Astrocyte of the hippocampus (primary cell): ENCODE data around the gene ASB13.
A peak's percentile ranks its signal among the peaks of the same experiment; 100 is the strongest.

ENCODE experiments used
- DNase-seq: peaks from one replicate; pipeline ENCODE4 v3.0.0; 2011; ENCODE audit warnings: low read depth, low spot score

The ASB13 gene

GRCh38 chr10:5670662-5671375 is 4.4 kb upstream of the ASB13 start:
- DNase-seq, result no peak

GRCh38 chr10:5669604-5670003 is 3.2 kb upstream of the ASB13 start:
- DNase-seq, result no peak

GRCh38 chr10:5668429-5668828 is 2.0 kb upstream of the ASB13 start:
- DNase-seq, result no peak

GRCh38 chr10:5666841-5667630 is 641 bp upstream of the ASB13 start:
- no peak for DNase-seq

GRCh38 chr10:5665373-5666007 is 905 bp downstream of the ASB13 start:
- DNase-seq, result no peak

- no peak for DNase-seq
Measured at GRCh38 chr10:5663692-5664427, 2.5 kb downstream of the ASB13 start.

GRCh38 chr10:5662708-5663579 is 3.5 kb downstream of the ASB13 start:
- no peak for DNase-seq

GRCh38 chr10:5661043-5661442 is 5.4 kb downstream of the ASB13 start:
- DNase-seq, result no peak

GRCh38 chr10:5659702-5660528 is 6.5 kb downstream of the ASB13 start:
- DNase-seq, result peak; percentile 31

GRCh38 chr10:5658871-5659618 is 7.3 kb downstream of the ASB13 start:
- no peak for DNase-seq

GRCh38 chr10:5656737-5657579 is 9.4 kb downstream of the ASB13 start:
- DNase-seq, result no peak

GRCh38 chr10:5655121-5655520 is 11.3 kb downstream of the ASB13 start:
- DNase-seq, result no peak

- DNase-seq, result no peak
Measured at GRCh38 chr10:5654218-5654755, 12.1 kb downstream of the ASB13 start.

- DNase-seq, result no peak
Measured at GRCh38 chr10:5652746-5653145, 13.6 kb downstream of the ASB13 start.

- DNase-seq, result no peak
Measured at GRCh38 chr10:5651388-5651764, 15.0 kb downstream of the ASB13 start.

- no peak for DNase-seq
Measured at GRCh38 chr10:5650664-5651387, 15.6 kb downstream of the ASB13 start.

GRCh38 chr10:5649746-5650145 is 16.6 kb downstream of the ASB13 start:
- no peak for DNase-seq
